Measurements from ENCODE around the gene P3H2. TPM values are rescaled to one million over a fixed set of nuclear protein-coding genes. Genes with fewer than 3 reads are reported as not detected.

The P3H2 gene
- total RNA-seq, 6 experiments from 2014 or later = 37.6 to 43.2 (median 39.5) TPM

DNA sequence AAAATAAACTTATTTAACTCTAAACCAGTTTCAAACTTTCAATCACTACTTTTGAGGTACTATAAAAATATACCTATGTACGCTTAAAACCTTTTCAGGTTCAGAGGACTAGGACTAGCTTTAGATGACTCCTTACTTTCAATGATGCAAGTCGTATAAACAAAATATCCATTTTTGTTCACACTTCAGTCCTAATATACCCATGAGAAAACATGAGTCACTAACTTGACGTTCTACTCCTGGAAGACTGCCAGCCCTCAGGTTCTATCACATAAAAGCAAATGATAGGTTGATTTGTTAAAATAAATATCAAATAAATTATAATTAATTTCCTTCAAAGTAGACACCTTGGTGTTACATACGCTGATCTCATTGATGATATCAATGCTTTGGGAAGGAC is 10.6 kb upstream of the P3H2 start:
- Mint-ChIP-seq H3K9me3 (no peaks in the 10 kb centered on the region), H3K27ac (no peak overlapping the region), H3K27me3 (ENCODE audit: insufficient read depth) (no peaks in the 10 kb centered on the region), H3K36me3 (ENCODE audit: low read depth) (no peaks in the 10 kb centered on the region), H3K4me1 (ENCODE audit: low read depth) (no peaks in the 10 kb centered on the region), H3K4me3 (no peak overlapping the region)
- TF ChIP-seq, protein P1, sequence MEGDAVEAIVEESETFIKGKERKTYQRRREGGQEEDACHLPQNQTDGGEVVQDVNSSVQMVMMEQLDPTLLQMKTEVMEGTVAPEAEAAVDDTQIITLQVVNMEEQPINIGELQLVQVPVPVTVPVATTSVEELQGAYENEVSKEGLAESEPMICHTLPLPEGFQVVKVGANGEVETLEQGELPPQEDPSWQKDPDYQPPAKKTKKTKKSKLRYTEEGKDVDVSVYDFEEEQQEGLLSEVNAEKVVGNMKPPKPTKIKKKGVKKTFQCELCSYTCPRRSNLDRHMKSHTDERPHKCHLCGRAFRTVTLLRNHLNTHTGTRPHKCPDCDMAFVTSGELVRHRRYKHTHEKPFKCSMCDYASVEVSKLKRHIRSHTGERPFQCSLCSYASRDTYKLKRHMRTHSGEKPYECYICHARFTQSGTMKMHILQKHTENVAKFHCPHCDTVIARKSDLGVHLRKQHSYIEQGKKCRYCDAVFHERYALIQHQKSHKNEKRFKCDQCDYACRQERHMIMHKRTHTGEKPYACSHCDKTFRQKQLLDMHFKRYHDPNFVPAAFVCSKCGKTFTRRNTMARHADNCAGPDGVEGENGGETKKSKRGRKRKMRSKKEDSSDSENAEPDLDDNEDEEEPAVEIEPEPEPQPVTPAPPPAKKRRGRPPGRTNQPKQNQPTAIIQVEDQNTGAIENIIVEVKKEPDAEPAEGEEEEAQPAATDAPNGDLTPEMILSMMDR (IDR thresholded peaks at IDR 0.05) = no peak
- peak; percentile 38 for DNase-seq

DNA sequence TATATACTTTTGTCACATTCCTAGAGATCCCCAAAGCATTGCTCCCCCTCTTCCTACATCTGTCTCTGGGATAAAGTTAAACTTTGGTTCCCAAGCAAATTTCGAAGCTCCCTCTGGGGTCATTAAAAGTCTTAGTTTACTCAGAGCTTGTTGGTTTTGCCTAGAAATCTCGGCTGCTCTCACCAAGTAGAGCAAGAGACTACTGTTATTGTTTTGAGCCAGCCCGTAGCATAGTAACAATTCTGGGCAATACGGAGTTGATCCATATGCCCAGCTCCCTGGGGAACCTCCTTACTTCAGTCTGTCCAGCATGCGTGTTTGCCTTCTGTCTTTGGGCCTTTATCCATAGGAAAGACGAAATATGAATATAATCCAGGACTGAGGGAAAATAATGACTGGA is 10.0 kb upstream of the P3H2 start:
- no peaks in the 10 kb centered on the region for H3K9me3 Mint-ChIP-seq
- no peak overlapping the region for H3K4me3 Mint-ChIP-seq
- no peak for DNase-seq
- TF ChIP-seq, protein P1 (IDR thresholded peaks at IDR 0.05) = no peak
- no peak overlapping the region for H3K27ac Mint-ChIP-seq
- H3K4me1 Mint-ChIP-seq (ENCODE audit: low read depth) = no peaks in the 10 kb centered on the region
- no peaks in the 10 kb centered on the region for H3K27me3 Mint-ChIP-seq (ENCODE audit: insufficient read depth)
- H3K36me3 Mint-ChIP-seq (ENCODE audit: low read depth) = no peaks in the 10 kb centered on the region

DNA sequence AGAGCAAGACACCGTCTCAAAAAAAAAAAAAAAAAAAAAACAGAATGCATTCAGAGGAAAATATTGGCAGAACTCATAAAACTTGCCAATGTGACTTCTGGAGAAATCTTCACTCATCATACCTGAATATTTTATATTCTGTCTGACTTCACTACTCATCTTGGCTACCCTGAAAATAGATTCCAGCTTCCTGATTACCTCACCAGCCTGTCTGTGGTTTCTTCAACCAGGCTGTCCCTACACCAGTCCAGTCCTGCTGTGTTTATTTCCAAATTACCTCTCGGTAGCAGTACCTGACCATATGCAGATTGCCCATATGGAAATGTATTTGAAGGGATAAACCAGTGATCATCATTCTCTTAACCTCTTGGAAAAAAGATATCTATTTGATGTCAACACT is 9.3 kb upstream of the P3H2 start:
- H3K27ac Mint-ChIP-seq = no peak overlapping the region
- H3K4me1 Mint-ChIP-seq (ENCODE audit: low read depth) = no peaks in the 10 kb centered on the region
- TF ChIP-seq, protein P1 (IDR thresholded peaks at IDR 0.05) = no peak
- no peak for DNase-seq
- no peaks in the 10 kb centered on the region for H3K27me3 Mint-ChIP-seq (ENCODE audit: insufficient read depth)
- H3K4me3 Mint-ChIP-seq = no peak overlapping the region
- no peaks in the 10 kb centered on the region for H3K9me3 Mint-ChIP-seq
- H3K36me3 Mint-ChIP-seq (ENCODE audit: low read depth) = no peaks in the 10 kb centered on the region

DNA sequence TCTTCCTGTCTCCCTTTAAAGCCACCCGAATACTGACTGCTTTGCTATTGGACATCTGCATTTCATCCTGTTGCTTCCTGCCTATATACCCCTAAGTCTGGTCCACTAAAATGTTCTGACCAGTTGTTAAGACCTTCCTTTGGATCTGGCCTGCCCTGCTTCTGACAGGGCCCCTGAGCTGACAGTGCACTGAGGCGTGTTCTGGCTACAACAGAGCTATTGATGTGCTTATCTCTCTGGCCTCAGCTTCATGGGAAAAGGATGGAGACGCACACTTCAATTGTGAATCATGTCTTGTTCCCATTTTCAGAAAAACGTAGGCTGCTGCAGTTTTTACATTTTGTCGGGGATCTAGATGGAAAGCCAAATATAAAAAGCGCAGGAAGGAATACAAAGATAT is 7.1 kb upstream of the P3H2 start:
- no peaks in the 10 kb centered on the region for H3K9me3 Mint-ChIP-seq
- DNase-seq = no peak
- TF ChIP-seq, protein P1 (IDR thresholded peaks at IDR 0.05) = no peak
- peaks cover under 1% of the 10 kb centered on the region; the same call in 1 of the 2 replicates for H3K4me1 Mint-ChIP-seq (ENCODE audit: low read depth)
- H3K27me3 Mint-ChIP-seq (ENCODE audit: insufficient read depth) = no peaks in the 10 kb centered on the region
- H3K27ac Mint-ChIP-seq = no peak overlapping the region
- H3K4me3 Mint-ChIP-seq = no peak overlapping the region
- H3K36me3 Mint-ChIP-seq (ENCODE audit: low read depth) = no peaks in the 10 kb centered on the region

DNA sequence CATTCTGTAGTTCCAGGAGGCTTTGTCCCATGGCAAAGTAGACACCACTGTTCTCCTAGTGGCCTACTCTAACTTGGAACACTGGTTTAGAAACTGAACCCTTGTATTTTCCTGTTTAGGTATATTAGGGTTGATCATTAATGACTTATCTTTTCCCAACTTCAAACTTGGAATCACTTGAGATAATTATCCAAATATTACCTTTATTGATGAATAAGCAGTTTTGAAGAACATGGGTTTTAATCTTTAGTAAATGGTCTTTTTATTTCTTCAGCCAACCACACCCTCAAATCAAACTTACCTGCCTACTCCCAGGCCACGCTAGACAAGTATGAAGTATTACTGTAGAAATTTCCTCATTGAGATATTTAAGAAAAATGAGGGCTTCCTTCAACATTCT is 6.5 kb upstream of the P3H2 start:
- Mint-ChIP-seq H3K4me1 (ENCODE audit: low read depth) (peaks cover 6% of the 10 kb centered on the region), H3K9me3 (no peaks in the 10 kb centered on the region), H3K27ac (no peak overlapping the region), H3K27me3 (ENCODE audit: insufficient read depth) (no peaks in the 10 kb centered on the region), H3K4me3 (no peak overlapping the region), H3K36me3 (ENCODE audit: low read depth) (no peaks in the 10 kb centered on the region)
- no peak for DNase-seq
- TF ChIP-seq, protein P1 (IDR thresholded peaks at IDR 0.05) = no peak

Measured in HFFc6 (cell line).